GM21576 (cell line): ENCODE results near the gene RALY.

Experiments used
- ATAC-seq: cut with Tn5 transposase; IDR thresholded peaks from one replicate; pipeline ENCODE4 v1.9.1; 2021; ENCODE audit warnings: mild to moderate bottlenecking, moderate library complexity; ENCODE audit not compliant: unreplicated experiment

The RALY gene

GRCh38 chr20:34045930-34046725 is 52.4 kb downstream of the RALY start:
- ATAC-seq = no peak

DNA sequence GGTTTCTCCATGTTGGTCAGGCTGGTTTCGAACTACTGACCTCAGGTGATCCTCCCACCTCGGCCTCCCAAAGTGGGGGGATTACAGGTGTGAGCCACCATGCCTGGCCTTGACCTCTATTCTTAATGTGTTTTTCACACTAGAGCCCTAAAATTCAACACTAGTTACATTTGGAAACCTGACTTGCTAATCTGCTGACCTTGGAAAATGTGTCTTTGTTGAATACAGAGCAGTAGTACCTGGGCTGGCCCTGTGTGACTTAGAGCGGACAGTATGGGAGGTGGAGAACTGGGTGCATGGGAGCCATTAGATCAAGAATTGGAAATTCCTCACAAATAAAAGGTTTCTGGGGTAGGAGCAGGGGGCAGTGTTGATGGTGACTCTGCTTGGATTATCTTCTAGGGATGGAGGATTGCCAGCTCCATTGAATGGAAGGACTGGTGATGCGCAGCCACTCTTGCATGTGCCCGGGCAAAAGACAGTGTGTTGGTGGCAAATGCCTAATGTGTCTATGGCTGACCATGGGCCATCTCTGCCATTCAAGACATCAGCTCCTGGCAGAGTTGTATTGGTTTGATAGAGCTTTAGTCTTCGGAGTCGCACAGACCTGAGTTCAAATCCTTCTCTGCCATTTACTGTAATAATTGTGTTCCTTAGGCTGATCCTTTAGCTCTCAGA is 53.4 kb downstream of the RALY start:
- ATAC-seq = no peak

DNA sequence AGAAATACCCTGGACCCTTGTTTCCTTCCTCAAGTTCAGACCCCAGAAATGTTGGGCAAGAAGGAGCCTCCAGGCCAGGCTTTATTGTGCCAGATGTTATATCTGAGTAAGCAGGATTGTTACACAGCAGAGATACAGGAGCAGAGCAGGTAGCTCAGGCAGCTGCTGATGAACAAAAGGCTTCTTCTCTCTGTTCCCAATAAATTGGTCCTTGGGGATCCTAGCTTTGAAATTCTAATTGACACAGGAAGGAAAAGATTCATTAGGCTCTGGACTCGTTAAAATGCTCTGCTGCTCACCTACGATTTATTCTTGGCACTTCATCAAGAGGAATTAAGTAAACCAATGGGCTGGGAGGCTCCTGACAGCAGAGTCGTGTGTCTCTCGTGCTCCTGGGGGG is 54.2 kb downstream of the RALY start:
- no peak for ATAC-seq

DNA sequence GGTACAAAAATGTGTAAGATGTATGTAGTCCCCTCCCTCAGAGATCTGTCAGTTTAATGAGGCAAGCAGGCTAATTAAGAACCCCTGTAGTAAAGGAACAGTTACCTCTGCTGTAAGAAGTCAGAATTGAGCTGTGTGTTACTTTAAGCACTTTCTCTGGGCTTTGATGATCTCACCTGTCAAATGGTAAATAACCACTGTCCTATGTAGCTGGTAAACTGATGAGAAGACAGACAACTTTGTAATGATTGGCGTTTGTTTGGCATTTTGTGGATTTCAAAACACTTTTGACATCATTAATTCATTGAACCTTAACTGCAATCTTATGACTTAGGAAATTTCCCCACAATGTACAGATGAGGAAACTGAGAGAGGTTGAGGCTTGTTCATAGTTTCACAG is 55.7 kb downstream of the RALY start:
- ATAC-seq = no peak

GRCh38 chr20:34049897-34050695 is 56.4 kb downstream of the RALY start:
- ATAC-seq = no peak

GRCh38 chr20:34052414-34052813 is 58.7 kb downstream of the RALY start:
- ATAC-seq = no peak

GRCh38 chr20:34055290-34055689 is 61.6 kb downstream of the RALY start:
- ATAC-seq = no peak

DNA sequence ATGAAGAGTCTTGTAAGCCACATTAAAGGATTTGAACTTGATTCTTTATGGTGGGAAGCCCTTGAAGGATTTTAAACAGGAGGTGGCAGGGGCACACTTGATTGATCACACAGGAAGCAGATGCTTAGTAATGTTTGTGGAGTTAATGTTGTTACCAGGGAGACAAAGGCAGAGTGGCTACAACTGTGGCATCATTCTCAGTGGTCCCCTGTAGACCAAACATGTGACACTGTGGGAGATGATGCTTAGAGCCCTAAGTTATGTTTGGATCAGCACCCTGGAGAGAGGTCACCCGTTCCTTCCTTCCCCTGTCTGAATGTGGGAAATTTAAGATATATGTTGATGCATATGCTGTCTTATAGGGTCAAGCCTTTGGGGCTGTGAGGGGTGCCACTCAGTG is 65.1 kb downstream of the RALY start:
- ATAC-seq = no peak

GRCh38 chr20:34060970-34061369 is 67.3 kb downstream of the RALY start:
- no peak for ATAC-seq

DNA sequence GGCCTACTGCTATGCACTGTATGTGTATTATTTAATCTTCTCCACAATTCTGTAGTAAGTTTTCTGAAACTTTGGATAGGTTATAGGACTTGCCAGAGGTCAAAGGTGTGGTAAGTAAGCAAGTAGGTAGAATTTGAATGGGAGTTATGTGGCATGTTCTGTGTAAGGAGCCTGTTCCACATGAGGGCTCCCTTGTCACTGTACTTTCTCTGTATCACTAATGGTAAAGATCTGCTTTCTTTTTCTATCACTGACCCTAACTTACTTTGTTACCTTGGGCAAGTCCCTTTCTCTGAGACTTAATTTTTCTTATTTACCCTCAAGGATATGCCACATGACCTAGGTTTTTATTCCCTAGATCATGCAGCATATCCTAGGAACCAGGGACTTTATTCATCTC is 68.0 kb downstream of the RALY start:
- no peak for ATAC-seq

DNA sequence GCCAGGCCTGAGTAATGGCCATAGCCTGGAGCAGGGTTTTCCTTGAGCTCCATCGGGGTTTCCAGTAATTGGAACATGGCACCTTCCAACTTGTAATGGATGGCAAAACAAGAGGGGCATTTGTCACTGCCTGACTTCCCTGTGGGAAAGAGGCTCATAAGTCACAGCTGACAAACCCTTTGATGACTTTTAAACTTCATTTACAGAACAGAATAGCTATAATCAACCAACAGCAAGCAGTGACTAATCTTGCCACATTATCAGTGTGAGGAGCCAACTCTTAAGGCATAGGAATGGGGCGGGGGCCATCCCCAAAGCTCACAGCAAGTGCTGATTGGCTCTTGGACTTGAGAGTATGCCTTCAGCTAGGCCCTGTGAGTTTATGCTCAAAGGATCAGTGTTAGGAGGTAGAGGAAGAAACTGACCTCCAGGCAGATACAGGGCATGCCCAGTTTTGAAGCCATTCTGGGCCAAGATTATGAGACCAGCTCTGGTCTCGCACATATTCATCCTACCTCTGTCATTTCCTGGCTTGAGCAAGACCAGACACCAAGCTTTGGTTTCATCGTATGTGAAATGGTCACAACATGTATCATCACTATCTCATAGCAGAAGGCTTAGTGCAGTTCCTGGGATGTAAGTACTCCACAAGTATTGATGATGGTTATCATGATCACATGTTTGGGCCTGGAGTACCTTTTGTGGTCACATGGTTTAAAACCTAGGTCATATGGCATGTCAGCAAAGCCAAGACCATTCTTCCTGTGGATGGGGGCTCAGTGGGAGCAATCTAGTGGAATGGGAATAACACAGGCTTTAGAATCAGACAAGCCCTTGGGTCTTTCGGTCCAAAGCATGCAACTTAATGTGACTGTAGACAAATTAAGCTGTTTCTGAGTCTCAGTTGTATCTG is 69.1 kb downstream of the RALY start:
- no peak for ATAC-seq

DNA sequence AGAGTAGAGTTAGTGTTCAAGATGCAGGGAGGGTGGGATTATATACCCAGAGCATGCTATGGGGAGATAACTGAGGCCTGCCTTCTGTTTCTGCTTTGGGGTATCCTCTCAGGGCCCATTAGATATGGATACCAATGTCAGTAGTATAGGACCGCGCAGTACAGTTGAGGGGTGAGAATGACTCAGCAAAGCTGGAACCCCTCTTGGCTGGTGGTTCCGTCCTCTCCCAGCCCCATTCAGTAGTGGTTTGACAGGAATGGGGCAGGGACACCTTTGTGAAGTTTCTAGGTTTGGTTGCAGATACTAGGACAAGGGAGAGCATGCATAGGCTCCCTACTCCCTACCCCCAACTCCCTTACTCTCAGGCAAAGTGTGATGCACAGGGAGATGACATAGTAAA is 70.6 kb downstream of the RALY start:
- ATAC-seq = no peak

- ATAC-seq = no peak
Measured at GRCh38 chr20:34065260-34065659, 71.5 kb downstream of the RALY start.

DNA sequence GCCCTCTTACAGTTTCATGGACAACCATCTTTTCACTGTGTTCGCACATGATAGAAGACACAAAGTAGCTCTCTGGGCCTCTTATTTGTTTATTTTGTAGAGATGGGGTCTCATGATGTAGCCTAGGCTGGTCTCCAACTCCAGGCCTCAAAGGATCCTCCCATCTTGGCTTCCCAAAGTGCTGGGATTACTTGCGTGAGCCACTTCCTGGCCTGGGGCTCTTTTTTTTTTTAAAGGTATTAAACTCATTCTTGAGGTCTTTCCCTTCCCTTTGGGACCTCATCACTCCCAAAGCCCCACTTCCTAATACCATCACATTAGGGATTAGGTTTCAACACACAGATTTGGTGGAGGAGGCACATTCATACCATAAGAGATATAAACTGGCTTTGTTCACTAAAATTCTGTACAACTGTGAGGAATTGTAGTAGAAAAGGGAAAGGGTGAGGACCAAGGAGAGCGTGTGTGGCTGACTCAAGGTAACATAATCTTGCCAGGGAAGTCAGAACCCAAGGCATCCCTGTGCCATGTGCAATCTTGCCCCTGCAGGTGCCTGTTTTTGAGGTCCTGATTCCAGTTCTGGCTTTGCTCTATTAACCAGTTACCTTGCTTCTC is 72.9 kb downstream of the RALY start:
- ATAC-seq = no peak

DNA sequence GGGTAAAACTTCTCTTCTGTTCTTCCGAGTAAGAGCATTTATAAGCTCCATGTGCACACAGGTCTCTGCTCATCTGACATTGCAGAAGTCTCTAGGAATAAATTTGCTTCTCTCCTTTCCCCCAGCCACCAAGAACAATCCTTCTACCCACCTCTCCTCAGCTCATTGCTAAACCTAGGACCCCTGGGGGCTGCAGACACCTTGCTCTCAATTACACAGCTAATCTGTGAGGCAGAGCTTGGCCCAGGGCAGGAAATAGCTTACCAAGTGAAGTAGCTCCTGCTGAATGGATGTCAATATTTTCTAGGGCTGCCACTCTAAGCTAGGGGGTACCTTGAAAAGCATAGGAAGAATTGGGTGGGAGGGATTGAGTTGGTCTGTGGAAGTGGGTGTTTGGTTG is 74.3 kb downstream of the RALY start:
- no peak for ATAC-seq

- ATAC-seq = no peak
Measured at GRCh38 chr20:34069341-34070078, 75.8 kb downstream of the RALY start.

DNA sequence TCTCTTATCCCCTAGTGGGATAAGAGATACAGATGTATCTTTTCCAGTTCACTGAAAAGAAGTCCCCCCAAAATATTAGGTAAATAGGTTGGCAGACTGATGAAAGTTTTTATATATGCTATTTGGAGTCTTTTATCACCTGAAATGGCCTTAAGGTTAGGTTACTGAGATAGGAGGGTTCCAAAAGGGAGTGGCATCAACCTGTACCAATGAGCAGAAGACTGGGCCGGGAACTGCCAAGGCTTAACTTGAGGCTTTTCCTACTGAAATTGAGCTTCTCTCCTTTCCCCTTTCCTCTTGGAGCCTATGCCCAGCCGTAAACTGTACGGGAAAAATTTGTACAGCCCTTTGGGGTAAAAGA is 76.3 kb downstream of the RALY start:
- no peak for ATAC-seq

GRCh38 chr20:34070859-34071258 is 77.1 kb downstream of the RALY start:
- ATAC-seq = no peak

GRCh38 chr20:34072076-34072475 is 78.4 kb downstream of the RALY start:
- no peak for ATAC-seq

DNA sequence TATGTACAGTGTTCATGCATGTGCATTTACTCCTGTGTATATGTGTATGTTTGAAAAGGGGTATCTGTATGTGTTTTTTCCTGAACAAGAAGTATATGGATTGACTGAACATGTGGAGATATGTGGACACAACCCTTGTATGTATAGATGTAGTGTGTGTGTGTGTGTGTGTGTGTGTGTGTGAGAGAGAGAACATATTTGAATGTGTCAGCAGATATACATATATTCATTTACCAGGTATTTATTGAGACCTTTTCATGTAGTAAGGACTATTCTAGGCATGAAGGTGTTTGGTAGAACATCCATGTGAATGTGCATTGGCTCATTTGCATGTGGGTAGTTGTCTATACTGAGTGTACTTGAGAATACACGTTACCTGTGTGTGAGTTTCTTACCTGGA is 79.1 kb downstream of the RALY start:
- no peak for ATAC-seq
